Stimulated activated CD4-positive, alpha-beta T cell treated with anti-CD3 and anti-CD28 coated beads, Interleukin-4, amount 100 ng/mL, for 24 hours (primary cell): ENCODE measurements around the gene MRPL39.
A peak's percentile ranks its signal among the peaks of the same experiment; 100 is the strongest.

Experiments used
- DNase-seq: peaks from one replicate; pipeline ENCODE4 v3.0.0-alpha.2; 2020

The MRPL39 gene

GRCh38 chr21:25566645-25567044 lies 40.6 kb downstream of the MRPL39 start:
- no peak for DNase-seq

- DNase-seq: peak; percentile 47
Observed at GRCh38 chr21:25565272-25566211, 41.7 kb downstream of the MRPL39 start.

DNA sequence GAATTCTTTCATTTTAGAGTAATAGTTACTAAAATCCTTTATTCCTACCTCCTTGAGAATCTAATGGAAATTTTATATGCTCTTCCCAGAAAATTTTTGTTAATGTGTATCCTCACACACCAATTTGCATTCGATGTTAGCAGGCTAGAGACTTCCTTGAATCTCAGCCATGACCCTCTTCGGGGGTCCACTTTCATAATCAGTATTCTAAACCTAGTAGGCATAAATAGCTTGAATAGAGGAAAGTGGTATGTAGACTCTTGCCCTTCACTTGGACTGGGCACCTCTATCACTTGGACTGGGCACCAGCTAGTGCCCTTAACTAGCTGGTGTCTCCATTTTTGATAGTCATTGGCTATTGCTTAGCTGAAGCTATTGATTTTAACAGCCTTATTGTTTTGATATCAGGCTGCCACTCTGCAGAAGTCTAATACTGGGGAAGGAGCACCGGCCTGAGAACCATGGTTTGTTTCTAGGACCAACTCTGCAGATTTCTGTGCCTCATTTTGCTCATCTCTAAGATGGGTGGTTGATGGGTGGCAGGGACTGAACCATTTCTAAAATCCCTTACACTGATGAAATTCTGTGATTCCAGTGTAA lies 42.8 kb downstream of the MRPL39 start:
- DNase-seq: no peak

- peak; percentile 63 for DNase-seq
Observed at GRCh38 chr21:25563361-25564116, 43.7 kb downstream of the MRPL39 start.

GRCh38 chr21:25562660-25563059 lies 44.6 kb downstream of the MRPL39 start:
- DNase-seq: no peak

DNA sequence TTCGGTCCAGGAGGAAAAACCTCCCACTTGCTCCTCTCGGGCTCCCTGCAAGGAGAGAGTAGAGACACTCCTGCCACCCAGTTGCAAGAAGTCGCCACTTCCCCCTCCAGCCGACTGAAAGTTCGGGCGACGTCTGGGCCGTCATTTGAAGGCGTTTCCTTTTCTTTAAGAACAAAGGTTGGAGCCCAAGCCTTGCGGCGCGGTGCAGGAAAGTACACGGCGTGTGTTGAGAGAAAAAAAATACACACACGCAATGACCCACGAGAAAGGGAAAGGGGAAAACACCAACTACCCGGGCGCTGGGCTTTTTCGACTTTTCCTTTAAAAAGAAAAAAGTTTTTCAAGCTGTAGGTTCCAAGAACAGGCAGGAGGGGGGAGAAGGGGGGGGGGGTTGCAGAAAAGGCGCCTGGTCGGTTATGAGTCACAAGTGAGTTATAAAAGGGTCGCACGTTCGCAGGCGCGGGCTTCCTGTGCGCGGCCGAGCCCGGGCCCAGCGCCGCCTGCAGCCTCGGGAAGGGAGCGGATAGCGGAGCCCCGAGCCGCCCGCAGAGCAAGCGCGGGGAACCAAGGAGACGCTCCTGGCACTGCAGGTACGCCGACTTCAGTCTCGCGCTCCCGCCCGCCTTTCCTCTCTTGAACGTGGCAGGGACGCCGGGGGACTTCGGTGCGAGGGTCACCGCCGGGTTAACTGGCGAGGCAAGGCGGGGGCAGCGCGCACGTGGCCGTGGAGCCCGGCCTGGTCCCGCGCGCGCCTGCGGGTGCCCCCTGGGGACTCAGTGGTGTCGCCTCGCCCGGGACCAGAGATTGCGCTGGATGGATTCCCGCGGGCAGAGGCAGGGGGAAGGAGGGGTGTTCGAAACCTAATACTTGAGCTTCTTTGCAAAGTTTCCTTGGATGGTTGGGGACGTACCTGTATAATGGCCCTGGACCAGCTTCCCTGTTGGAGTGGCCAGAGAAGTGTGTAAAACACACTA lies 45.3 kb downstream of the MRPL39 start:
- DNase-seq: peak; percentile 87

DNA sequence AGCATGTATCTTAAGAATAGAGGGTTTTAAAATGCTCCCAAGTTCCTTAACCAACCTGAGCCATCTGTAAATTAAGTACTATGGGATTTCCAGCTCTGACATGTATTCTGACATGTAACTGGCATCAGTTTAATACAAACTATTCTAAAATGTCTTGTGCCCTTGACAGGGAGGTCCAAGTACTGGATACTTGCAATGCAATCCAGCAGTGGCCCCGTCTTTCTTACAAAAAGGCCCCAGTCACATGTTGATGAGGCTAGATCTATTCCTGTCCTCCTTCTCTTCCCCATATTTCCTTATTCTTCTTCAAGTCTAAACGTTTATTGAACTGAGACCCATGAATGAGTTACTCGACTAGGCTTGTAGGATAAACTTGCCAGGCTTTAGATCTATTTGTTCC lies 46.4 kb downstream of the MRPL39 start:
- no peak for DNase-seq

DNA sequence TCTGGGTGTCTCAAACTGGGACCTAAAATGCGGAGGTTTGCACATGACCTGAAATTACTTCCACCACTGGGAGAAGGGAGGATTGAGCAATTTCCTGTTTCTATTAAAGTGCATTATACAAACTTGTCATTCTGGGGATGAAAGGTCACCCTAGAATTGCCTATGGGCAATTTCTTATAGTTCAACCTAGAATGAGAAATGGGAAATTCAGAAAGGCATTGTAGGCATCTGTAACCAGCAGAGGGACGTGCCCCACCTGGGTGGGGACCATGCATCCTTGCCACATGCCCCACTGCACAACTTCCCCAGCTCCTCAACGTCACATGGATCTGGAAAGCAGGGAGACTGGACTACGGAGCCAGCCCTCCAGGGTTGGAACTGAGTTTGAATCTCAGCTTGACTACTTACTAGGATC lies 47.0 kb downstream of the MRPL39 start:
- no peak for DNase-seq

DNA sequence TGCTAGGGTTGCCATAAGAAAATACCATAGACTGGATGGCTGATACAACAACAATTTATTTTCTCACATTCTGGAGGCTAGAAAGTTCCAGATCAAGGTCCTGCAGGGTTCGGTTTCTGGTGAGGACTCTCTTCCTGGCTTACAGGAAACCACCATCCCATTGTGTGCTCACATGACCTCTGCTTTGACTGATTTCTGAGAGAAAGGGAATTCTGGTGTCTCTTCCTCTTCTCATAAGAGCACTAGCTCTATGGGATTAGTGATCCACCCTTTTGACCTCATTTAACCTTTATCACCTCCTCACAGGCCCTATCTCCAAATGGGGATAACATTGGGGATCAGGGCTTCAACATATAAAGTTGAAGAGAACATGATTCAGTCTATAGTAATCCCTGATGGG lies 47.5 kb downstream of the MRPL39 start:
- no peak for DNase-seq

- no peak for DNase-seq
Observed at GRCh38 chr21:25558123-25558522, 49.2 kb downstream of the MRPL39 start.

DNA sequence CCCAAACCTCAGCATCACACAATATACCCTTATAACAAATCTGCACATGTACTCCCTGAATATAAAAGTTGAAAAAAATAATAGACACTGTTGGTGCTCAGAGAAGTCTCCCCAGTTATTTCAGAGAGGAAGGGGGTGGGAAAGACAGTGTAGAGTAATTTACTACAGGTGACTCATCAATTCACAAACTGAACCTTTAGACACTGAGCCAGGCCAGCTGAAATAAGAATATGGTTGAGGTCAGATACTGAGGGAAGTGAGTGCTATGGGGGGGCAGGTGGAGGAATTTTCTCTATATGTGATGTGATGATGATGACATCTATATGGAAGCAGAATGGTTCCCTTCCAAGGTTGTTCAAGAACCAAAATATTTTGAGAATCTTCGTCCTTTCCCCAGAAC lies 50.1 kb downstream of the MRPL39 start:
- DNase-seq: no peak

- DNase-seq: no peak
Observed at GRCh38 chr21:25556091-25556490, 51.2 kb downstream of the MRPL39 start.

- no peak for DNase-seq
Observed at GRCh38 chr21:25555492-25555891, 51.8 kb downstream of the MRPL39 start.

DNA sequence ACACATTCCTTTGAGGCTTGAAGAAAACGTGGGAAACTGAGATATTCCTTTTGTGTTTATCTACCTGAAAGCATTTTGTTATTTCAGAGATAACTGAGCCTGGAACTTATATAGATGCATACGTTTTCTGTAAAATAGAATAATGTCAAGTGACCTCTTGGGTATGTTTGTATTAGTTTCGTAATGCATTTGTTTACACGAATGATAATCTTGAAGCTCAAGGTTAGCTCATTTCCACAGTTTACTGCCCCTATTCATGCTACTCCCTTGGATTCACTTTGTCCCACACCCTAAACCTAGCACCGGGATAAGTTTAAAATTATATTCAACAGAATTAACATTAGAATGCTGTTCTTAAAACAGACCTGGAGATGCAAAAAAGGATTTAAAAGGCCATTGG lies 54.4 kb downstream of the MRPL39 start:
- no peak for DNase-seq

GRCh38 chr21:25551569-25551968 lies 55.7 kb downstream of the MRPL39 start:
- DNase-seq: no peak

DNA sequence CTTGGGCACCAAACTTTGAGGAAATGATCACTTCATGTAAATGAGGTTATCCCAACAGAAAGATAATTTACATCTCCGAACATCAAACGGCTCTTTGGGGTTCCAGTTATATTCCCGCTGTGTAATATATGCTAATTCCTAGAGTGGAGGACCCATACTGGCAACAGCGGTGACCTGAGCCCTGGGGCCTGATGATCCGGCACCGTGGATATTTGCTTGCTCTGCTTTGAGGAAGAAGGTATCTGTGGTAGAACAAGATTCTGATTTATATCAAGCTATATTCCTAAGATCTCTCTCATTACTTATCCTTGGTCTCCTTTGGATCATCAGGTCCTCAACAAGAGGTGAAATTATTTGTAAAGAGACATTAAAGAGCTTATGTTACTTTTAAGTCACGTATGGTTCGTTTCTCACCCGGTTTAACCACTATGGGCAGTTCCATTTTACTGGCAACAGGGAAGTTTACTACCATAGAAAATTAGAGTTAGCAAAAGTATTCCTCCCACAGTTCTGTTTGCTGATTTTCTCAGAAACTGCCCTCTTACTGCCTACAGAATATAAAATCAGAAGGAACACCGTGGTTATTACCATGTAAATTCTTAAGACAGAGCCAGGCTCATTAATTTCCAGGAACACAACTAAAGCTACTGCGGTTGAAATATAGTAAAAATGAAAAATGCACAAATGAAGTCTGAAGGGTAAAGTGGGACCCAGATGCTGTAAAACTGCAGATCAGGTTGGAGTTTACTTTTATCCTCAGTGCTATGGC lies 56.7 kb downstream of the MRPL39 start:
- no peak for DNase-seq

DNA sequence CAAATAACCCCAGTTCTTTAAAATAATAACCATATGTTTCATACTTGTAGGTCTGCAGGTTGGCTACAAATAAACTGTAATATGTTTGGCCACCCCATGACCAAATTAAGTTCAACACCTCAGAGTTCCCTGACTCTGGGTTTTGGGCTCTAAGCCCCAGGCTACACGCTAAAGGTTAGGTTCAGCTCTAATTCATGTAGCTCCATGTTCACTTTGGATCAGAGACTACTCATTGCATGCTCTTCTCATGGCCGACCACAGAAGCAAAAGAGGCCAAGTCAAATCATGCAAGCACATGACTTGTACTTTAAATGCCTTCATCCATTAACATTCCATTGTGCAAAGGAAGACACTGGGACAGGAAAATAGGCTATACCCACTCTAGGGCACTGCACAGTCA lies 66.2 kb downstream of the MRPL39 start:
- DNase-seq: no peak

GRCh38 chr21:25539606-25540005 lies 67.7 kb downstream of the MRPL39 start:
- no peak for DNase-seq

DNA sequence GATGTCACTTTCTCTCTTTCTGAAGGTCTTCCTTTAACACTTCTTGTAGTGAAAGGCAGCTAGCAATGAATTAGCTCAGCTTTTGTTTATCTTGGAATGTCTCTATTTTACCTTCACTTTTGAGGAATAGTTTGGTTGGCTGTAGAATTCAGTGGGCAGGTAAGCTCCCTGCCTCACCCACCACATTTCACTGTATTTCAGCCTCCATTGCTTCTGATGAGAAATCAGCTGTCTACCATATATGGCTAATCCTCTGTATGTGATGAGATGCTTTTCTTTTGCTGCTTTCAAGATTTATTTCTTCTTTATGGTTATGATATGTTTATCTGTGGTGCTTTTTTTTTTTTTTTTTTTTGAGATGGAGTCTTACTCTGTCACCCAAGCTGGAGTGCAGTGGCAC lies 70.1 kb downstream of the MRPL39 start:
- no peak for DNase-seq

- no peak for DNase-seq
Observed at GRCh38 chr21:25536752-25537151, 70.5 kb downstream of the MRPL39 start.

DNA sequence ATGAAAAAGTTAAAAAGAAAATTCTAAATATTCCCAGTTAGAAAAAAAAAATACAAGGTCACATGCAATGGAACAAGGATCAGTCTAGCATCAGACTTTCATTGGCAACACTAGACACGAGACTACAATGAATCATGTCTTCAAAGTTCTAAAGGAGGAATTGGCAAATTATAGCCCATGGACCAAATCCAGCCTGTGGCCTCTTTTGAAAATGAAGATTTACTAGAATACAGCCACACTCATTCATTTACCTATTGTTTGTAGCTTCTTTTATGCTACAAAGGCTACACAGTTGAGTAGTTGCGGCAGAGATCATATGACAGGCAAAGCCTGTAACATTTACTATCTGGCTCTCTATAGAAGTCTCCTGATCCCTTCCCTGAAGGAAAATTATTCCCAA lies 71.4 kb downstream of the MRPL39 start:
- no peak for DNase-seq
